PC-9 (cell line): ENCODE data around the gene PIAS4. TPM values are rescaled to one million over a fixed set of nuclear protein-coding genes. Genes with fewer than 3 reads are reported as not detected.

Experiments used
- BruUV-seq: library from RNA; stranded (reverse); fragments of 400-500 nt; replicated peaks from 2 replicates; lab custom pipeline; 2021; lab: Mats Ljungman, UMichigan
- CTCF ChIA-PET: fragments of 300-600 bp; sonication (Branson Sonifier 250); formaldehyde crosslinking; loops from one replicate; lab custom pipeline; 2022; ENCODE audit warnings: antibody characterized with exemption; lab: Charles Lee
- POLR2A ChIA-PET: fragments of 300-600 bp; sonication (Branson Sonifier 250); formaldehyde crosslinking; loops from one replicate; lab custom pipeline; 2022; ENCODE audit warnings: antibody characterized with exemption; ENCODE audit not compliant: unreplicated experiment; lab: Charles Lee
- DNase-seq, 2 experiments: peaks; one replicate each; pipeline versions ENCODE4 v3.0.0 to v3.0.0-alpha.2; 2015 to 2022; ENCODE audit warnings: mixed read lengths in 1 of 2
- H2AFZ ChIP-seq: fragments of 200-600 bp; sonication (generic); 2 replicates; pipeline ENCODE4 v1.8.1; 2017; ENCODE audit warnings: antibody characterized with exemption
- H3F3A ChIP-seq: fragments of 200-600 bp; sonication (generic); 2 replicates; pipeline ENCODE4 v1.8.1; 2017; ENCODE audit warnings: antibody characterized with exemption, mild to moderate bottlenecking, low read depth; ENCODE audit not compliant: insufficient read depth
- H3K27ac ChIP-seq: fragments of 200-600 bp; sonication (generic); 2 replicates; pipeline ENCODE4 v1.6.1; 2016; ENCODE audit warnings: mixed run types
- H3K27me3 ChIP-seq: fragments of 200-600 bp; sonication (generic); 2 replicates; pipeline ENCODE4 v1.6.1; 2016; ENCODE audit warnings: low read depth, mixed run types; ENCODE audit not compliant: insufficient read depth
- H3K36me3 ChIP-seq: fragments of 200-600 bp; sonication (generic); 2 replicates; pipeline ENCODE4 v1.6.1; 2016; ENCODE audit warnings: low read depth, mixed run types
- H3K4me1 ChIP-seq: fragments of 200-600 bp; sonication (generic); replicated peaks from 2 replicates; pipeline ENCODE4 v1.6.1; 2016; ENCODE audit warnings: mixed run types; ENCODE audit not compliant: insufficient read depth
- H3K4me2 ChIP-seq: fragments of 200-600 bp; sonication (generic); 2 replicates; pipeline ENCODE4 v1.6.1; 2017; ENCODE audit warnings: mixed run types
- H3K4me3 ChIP-seq: fragments of 200-600 bp; sonication (generic); 2 replicates; pipeline ENCODE4 v1.6.1; 2016; ENCODE audit warnings: mixed run types
- H3K79me2 ChIP-seq: fragments of 200-600 bp; sonication (generic); 2 replicates; pipeline ENCODE4 v1.6.1; 2017; ENCODE audit warnings: low read depth, mixed run types
- H3K9me2 ChIP-seq: fragments of 200-600 bp; sonication (generic); 2 replicates; pipeline ENCODE4 v1.8.1; 2017; ENCODE audit warnings: mild to moderate bottlenecking; ENCODE audit not compliant: insufficient read depth
- H3K9me3 ChIP-seq: fragments of 200-600 bp; sonication (generic); 2 replicates; pipeline ENCODE4 v1.8.1; 2016; ENCODE audit warnings: low read depth; ENCODE audit not compliant: insufficient read depth
- H4K20me1 ChIP-seq: fragments of 200-600 bp; sonication (generic); 2 replicates; pipeline ENCODE4 v1.8.1; 2017; ENCODE audit not compliant: insufficient read depth
- CTCF ChIP-seq: fragments of 200-600 bp; sonication (generic); conservative IDR thresholded peaks from 2 replicates; pipeline ENCODE4 v1.6.1; 2017; ENCODE audit warnings: mixed run types, antibody characterized with exemption, mild to moderate bottlenecking, moderate library complexity
- EZH2 ChIP-seq: fragments of 200-600 bp; sonication (generic); IDR thresholded peaks from 2 replicates; pipeline ENCODE4 v1.8.0; 2017; ENCODE audit warnings: antibody characterized with exemption, low read depth
- intact Hi-C: fragments of 100-400 bp; cut with micrococcal nuclease; formaldehyde crosslinking; loops from one replicate; pipeline ENCODE4 v1.10.0; 2022; ENCODE audit not compliant: unreplicated experiment
- total RNA-seq: library from RNA; stranded (reverse); gene quantifications from 2 replicates; pipeline ENCODE4 v1.2.3, GENCODE V29; 2021

PIAS4 gene
- total RNA-seq, 1 experiment from 2014 or later = 26.5 TPM

GRCh38 chr19:4054441-4055208 is 47.1 kb downstream of the PIAS4 start:
- ChIA-PET CTCF (no interaction called here), POLR2A (no interaction called here)
- Histone ChIP-seq H3K27ac (no peak overlapping the region), H3K9me3 (no peaks in the 10 kb centered on the region), H3K4me2 (no peak overlapping the region), H3K79me2 (peaks cover 82% of the 10 kb centered on the region), H3K4me1 (peaks cover 46% of the 10 kb centered on the region), H3K4me3 (no peak overlapping the region), H3K27me3 (no peaks in the 10 kb centered on the region), H4K20me1 (peaks cover 34% of the 10 kb centered on the region), H3K36me3 (peaks cover 5% of the 10 kb centered on the region; the same call in 1 of the 2 replicates), H2AFZ (no peak overlapping the region), H3F3A (peaks cover 54% of the 10 kb centered on the region), H3K9me2 (no peaks in the 10 kb centered on the region)
- no TSS peak for BruUV-seq
- intact Hi-C loops = no loop called here
- TF ChIP-seq EZH2 (no peak), CTCF (no peak)
- DNase-seq = no peak

- CTCF ChIA-PET = no interaction called here
- H3K27ac ChIP-seq = no peak overlapping the region
Measured at GRCh38 chr19:4055209-4055552, 47.6 kb downstream of the PIAS4 start.

More at GRCh38 chr19:4055209-4055552, 47.6 kb downstream of the PIAS4 start:
- H3K4me3 ChIP-seq = no peak overlapping the region
- no peak overlapping the region for H3K4me2 ChIP-seq
- H2AFZ ChIP-seq = no peak overlapping the region
- peaks cover 52% of the 10 kb centered on the region for H3K4me1 ChIP-seq
- H4K20me1 ChIP-seq = peaks cover 36% of the 10 kb centered on the region
- peaks cover 5% of the 10 kb centered on the region; the same call in 1 of the 2 replicates for H3K36me3 ChIP-seq
- no TSS peak for BruUV-seq
- POLR2A ChIA-PET = no interaction called here
- H3K79me2 ChIP-seq = peaks cover 82% of the 10 kb centered on the region
- no peaks in the 10 kb centered on the region for H3K9me3 ChIP-seq
- no peaks in the 10 kb centered on the region for H3K9me2 ChIP-seq
- no peak for DNase-seq
- peaks cover 54% of the 10 kb centered on the region for H3F3A ChIP-seq
- H3K27me3 ChIP-seq = no peaks in the 10 kb centered on the region
- TF ChIP-seq CTCF (no peak), EZH2 (no peak)
- intact Hi-C loops = no loop called here
